Endothelial cell of umbilical vein (primary cell): Measurements from ENCODE around the gene SLC15A3. TPM values are rescaled to one million over a fixed set of nuclear protein-coding genes. Genes with fewer than 3 reads are reported as not detected.

ENCODE experiments used
- BruUV-seq: library from RNA; stranded (reverse); fragments of 400-500 nt; replicated peaks from 2 replicates; lab custom pipeline; 2021; lab: Mats Ljungman, UMichigan
- CTCF ChIA-PET: fragments of 300-600, 350-600 bp; sonication (Branson Sonifier 250); formaldehyde crosslinking; loops from one replicate; lab custom pipeline; 2021; ENCODE audit warnings: antibody characterized with exemption, inconsistent platforms; lab: Charles Lee
- POLR2A ChIA-PET: fragments of 300-600, 350-600 bp; sonication (Branson Sonifier 250); formaldehyde crosslinking; loops from one replicate; lab custom pipeline; 2021; ENCODE audit warnings: antibody characterized with exemption, inconsistent platforms; lab: Charles Lee
- DNase-seq: peaks from one replicate; pipeline ENCODE4 v3.0.0-alpha.2; 2011; ENCODE audit warnings: low read depth, low spot score
- FAIRE-seq: peaks from 2 replicates; lab custom pipeline; 2011; peaks lifted over from hg19 to GRCh38; lab: Jason Lieb, UNC
- H2AFZ ChIP-seq: 2 replicates; pipeline ENCODE4 v1.6.0; 2012; ENCODE audit warnings: low read depth, low read length, control low read depth, inconsistent platforms
- H3K27ac ChIP-seq: 2 replicates; pipeline ENCODE4 v1.5.1; 2011; ENCODE audit warnings: low read depth, mild to moderate bottlenecking, control low read depth, low read length, moderate library complexity; ENCODE audit not compliant: insufficient read depth
- H3K27me3 ChIP-seq, 2 experiments: 2 replicates each; pipeline versions ENCODE4 v1.6.0 to v1.6.1; 2011; ENCODE audit warnings: low read length in 2 of 2, mixed read lengths in 1 of 2; ENCODE audit not compliant: control insufficient read depth in 2 of 2, insufficient read depth in 2 of 2
- H3K36me3 ChIP-seq, 2 experiments: 2 replicates in 1 of 2; 3 replicates in 1 of 2; pipeline ENCODE4 v1.5.1; 2011; ENCODE audit warnings: low read length in 2 of 2, mild to moderate bottlenecking in 1 of 2, moderate library complexity in 1 of 2; ENCODE audit not compliant: control insufficient read depth in 2 of 2, insufficient read depth in 2 of 2; ENCODE audit errors: extremely low read depth in 1 of 2
- H3K4me1 ChIP-seq: 3 replicates; pipeline ENCODE4 v1.5.1; 2011; ENCODE audit warnings: mild to moderate bottlenecking, low read length; ENCODE audit not compliant: control insufficient read depth, insufficient read depth; ENCODE audit errors: extremely low read depth
- H3K4me2 ChIP-seq: 2 replicates; pipeline ENCODE4 v1.6.1; 2011; ENCODE audit warnings: low read length, control low read depth, mixed read lengths; ENCODE audit not compliant: insufficient read depth
- H3K4me3 ChIP-seq, 3 experiments: fragments of 200-600 bp in 1 of 3; sonication (generic), shearing (Covaris generic) in 1 of 3; replicated peaks in 1 of 3; 2 replicates each; pipeline ENCODE4 v1.5.1; 2011 to 2016; ENCODE audit warnings: control low read depth in 3 of 3, low read length in 3 of 3, mild to moderate bottlenecking in 2 of 3, inconsistent platforms in 1 of 3, low read depth in 1 of 3, moderate library complexity in 1 of 3; ENCODE audit not compliant: insufficient read depth in 1 of 3
- H3K79me2 ChIP-seq: 2 replicates; pipeline ENCODE4 v1.6.0; 2012; ENCODE audit warnings: low read length, inconsistent platforms; ENCODE audit not compliant: control insufficient read depth, insufficient read depth
- H3K9ac ChIP-seq: replicated peaks from 2 replicates; pipeline ENCODE3; 2011; ENCODE audit warnings: low read length, control low read depth; ENCODE audit not compliant: insufficient read depth; ENCODE audit errors: extremely low read depth
- H3K9me1 ChIP-seq: replicated peaks from 3 replicates; pipeline ENCODE4 v1.6.0; 2011; ENCODE audit warnings: mild to moderate bottlenecking, low read length; ENCODE audit not compliant: control insufficient read depth, insufficient read depth; ENCODE audit errors: extremely low read depth
- H3K9me3 ChIP-seq: replicated peaks from 2 replicates; pipeline ENCODE4 v1.5.1; 2012; ENCODE audit warnings: low read length, inconsistent platforms; ENCODE audit not compliant: control insufficient read depth, insufficient read depth
- H4K20me1 ChIP-seq: replicated peaks from 2 replicates; pipeline ENCODE3; 2011; ENCODE audit warnings: mild to moderate bottlenecking, low read length; ENCODE audit not compliant: control insufficient read depth, insufficient read depth; ENCODE audit errors: extremely low read depth
- CTCF ChIP-seq, 2 donors: IDR thresholded peaks; 1 replicate in 1 of 2; 2 replicates in 1 of 2; pipeline ENCODE4 v1.5.1; 2011; ENCODE audit warnings: low read length in 2 of 2, mild to moderate bottlenecking in 2 of 2, moderate library complexity in 2 of 2, control low read depth in 1 of 2, inconsistent platforms in 1 of 2, low read depth in 1 of 2; ENCODE audit not compliant: insufficient read depth in 1 of 2; ENCODE audit errors: extremely low read depth in 1 of 2
- EZH2 ChIP-seq: IDR thresholded peaks from 2 replicates; pipeline ENCODE4 v1.6.1; 2012; ENCODE audit warnings: borderline replicate concordance, low read depth, mild to moderate bottlenecking, moderate library complexity, low read length, inconsistent platforms; ENCODE audit not compliant: severe bottlenecking
- FOS ChIP-seq: IDR thresholded peaks from 2 replicates; pipeline ENCODE4 v1.6.1; 2011; ENCODE audit warnings: mild to moderate bottlenecking, low read length, moderate library complexity, borderline replicate concordance; ENCODE audit not compliant: insufficient read depth
- GATA2 ChIP-seq: IDR thresholded peaks from 2 replicates; pipeline ENCODE4 v1.7.0; 2011; ENCODE audit warnings: low read depth, mild to moderate bottlenecking, moderate library complexity, mixed read lengths, low read length; ENCODE audit not compliant: insufficient read length, insufficient read depth
- JUN ChIP-seq: IDR thresholded peaks from 2 replicates; pipeline ENCODE4 v1.6.1; 2011; ENCODE audit warnings: borderline replicate concordance, low read depth; ENCODE audit not compliant: insufficient read length, insufficient read depth
- MAX ChIP-seq: IDR thresholded peaks from 2 replicates; pipeline ENCODE4 v1.6.1; 2011; ENCODE audit not compliant: insufficient read depth, insufficient read length
- MYC ChIP-seq: IDR thresholded peaks from one replicate; pipeline ENCODE4 v1.6.1; 2011; ENCODE audit warnings: mild to moderate bottlenecking, low read depth, low read length
- POLR2A ChIP-seq: IDR thresholded peaks from 2 replicates; pipeline ENCODE4 v1.6.1; 2012; ENCODE audit warnings: low read depth, mild to moderate bottlenecking, control low read depth, low read length
- POLR2AphosphoS5 ChIP-seq: IDR thresholded peaks from 2 replicates; pipeline ENCODE4 v1.6.1; 2012; ENCODE audit warnings: low read depth, mild to moderate bottlenecking, control low read depth, low read length, moderate library complexity; ENCODE audit not compliant: insufficient read depth
- dilution Hi-C: fragments of 300-500 bp; cut with MboI; formaldehyde crosslinking; loops from one replicate; pipeline ENCODE4 v1.15.0; 2019; ENCODE audit warnings: low sequenced_read_pairs; ENCODE audit not compliant: extremely low pct_ligation_motif_present
- intact Hi-C: fragments of 100-400 bp; cut with micrococcal nuclease; formaldehyde crosslinking; loops from one replicate; pipeline ENCODE4 v1.10.0; 2022
- polyA plus RNA-seq, 4 experiments: library from polyadenylated mRNA; depleted of rRNA in 3 of 4; stranded (reverse) in 3 of 4; unstranded in 1 of 4; fragments of >200 nt; gene quantifications; 2 replicates each; pipeline versions ENCODE4 v1.2.1 to v1.2.3, GENCODE V29; 2011 to 2012; ENCODE audit warnings: missing spikeins in 1 of 4
- total RNA-seq: library from RNA; stranded (reverse); gene quantifications from 2 replicates; pipeline ENCODE4 v1.2.3, GENCODE V29; 2021

The SLC15A3 gene
- total and polyA plus RNA-seq, 2 donors (not counting 3 experiments of a cell fraction or from before 2014, with no cell fraction given): 3.3 to 4.4 TPM

GRCh38 chr11:60946601-60947264 is 5.2 kb downstream of the SLC15A3 start:
- TF ChIP-seq GATA2: no peak
- no peak for TF ChIP-seq POLR2A
- TF ChIP-seq POLR2AphosphoS5: no peak
- no peak for TF ChIP-seq MAX
- no peak for TF ChIP-seq MYC
- no peak for TF ChIP-seq FOS
- no peak for TF ChIP-seq JUN
- TF ChIP-seq CTCF (IDR thresholded peaks at IDR 0.05; ENCODE audit: extremely low read depth in 1 of 2, insufficient read depth in 1 of 2, low read depth in 1 of 2, low read length in 2 of 2): no peak
- TF ChIP-seq EZH2: no peak
- no peaks in the 10 kb centered on the region for H4K20me1 ChIP-seq
- H3K27ac ChIP-seq: no peak overlapping the region
- peaks cover 6% of the 10 kb centered on the region for H3K4me1 ChIP-seq
- dilution Hi-C loops: no loop called here
- CTCF ChIA-PET: interaction anchor here (1.2 kb wide), 1 partner anchor 16 kb away, joined by 3 read pairs; no protein-coding TSS in a partner anchor
- POLR2A ChIA-PET: no interaction called here
- H3K9ac ChIP-seq: no peak overlapping the region
- BruUV-seq: no TSS peak
- DNase-seq (no peak), FAIRE-seq (no peak)
- no peaks in the 10 kb centered on the region for H3K36me3 ChIP-seq
- H3K4me2 ChIP-seq: no peak overlapping the region
- H3K9me3 ChIP-seq: no peaks in the 10 kb centered on the region
- no peaks in the 10 kb centered on the region for H3K9me1 ChIP-seq
- peaks cover 2 to 10% of the 10 kb centered on the region in 2 experiments for H3K27me3 ChIP-seq
- no peaks in the 10 kb centered on the region for H3K79me2 ChIP-seq
- no peak overlapping the region for H2AFZ ChIP-seq
- H3K4me3 ChIP-seq: no peak overlapping the region
- intact Hi-C loops: no loop called here
